Frontal cortex (tissue), 4 donors: Measurements from ENCODE around the gene SLC31A1. TPM values are rescaled to one million over a fixed set of nuclear protein-coding genes. Genes with fewer than 3 reads are reported as not detected.
"Not testable (repeated sequence)": the region's sequence is repeated elsewhere in the genome, so short reads cannot be mapped to it uniquely, and the experiment has no call there.

Experiments used
- DNase-seq, 2 donors: peaks; one replicate each; pipeline ENCODE4 v3.0.0; 2012; ENCODE audit warnings: low spot score in 2 of 2
- FAIRE-seq: peaks from 2 replicates; lab custom pipeline; 2012; peaks lifted over from hg19 to GRCh38; lab: Jason Lieb, UNC
- total RNA-seq: library from RNA; depleted of rRNA; stranded (reverse); fragments of >200 nt; gene quantifications from one replicate; pipeline ENCODE4 v1.2.3, GENCODE V29; 2014
- donor health status: control.
- donor health status: control.
- donor health status: control.

Gene SLC31A1
- total RNA-seq, 1 donor from 2014 or later, result 7.3 TPM

DNA sequence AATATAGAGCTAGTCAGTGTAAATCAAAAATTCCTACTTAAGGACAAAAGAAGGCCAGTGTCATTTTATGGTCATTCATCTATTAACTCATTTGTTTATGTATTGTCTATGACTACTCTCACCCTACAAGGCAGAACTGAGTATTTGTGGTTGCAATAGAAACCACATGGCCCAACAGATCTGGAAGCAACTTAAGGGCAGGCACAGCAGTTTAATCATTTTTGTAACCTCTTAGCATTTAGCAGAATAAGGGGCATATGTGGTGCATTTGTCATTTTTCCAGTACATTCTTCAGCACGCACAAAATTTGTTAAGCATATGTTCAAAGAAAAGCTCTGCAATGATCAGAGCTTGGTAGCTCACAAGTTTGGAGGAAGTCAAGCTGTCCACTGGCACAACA is 1.4 kb upstream of the SLC31A1 start:
- FAIRE-seq (no peak), DNase-seq (no peak)

DNA sequence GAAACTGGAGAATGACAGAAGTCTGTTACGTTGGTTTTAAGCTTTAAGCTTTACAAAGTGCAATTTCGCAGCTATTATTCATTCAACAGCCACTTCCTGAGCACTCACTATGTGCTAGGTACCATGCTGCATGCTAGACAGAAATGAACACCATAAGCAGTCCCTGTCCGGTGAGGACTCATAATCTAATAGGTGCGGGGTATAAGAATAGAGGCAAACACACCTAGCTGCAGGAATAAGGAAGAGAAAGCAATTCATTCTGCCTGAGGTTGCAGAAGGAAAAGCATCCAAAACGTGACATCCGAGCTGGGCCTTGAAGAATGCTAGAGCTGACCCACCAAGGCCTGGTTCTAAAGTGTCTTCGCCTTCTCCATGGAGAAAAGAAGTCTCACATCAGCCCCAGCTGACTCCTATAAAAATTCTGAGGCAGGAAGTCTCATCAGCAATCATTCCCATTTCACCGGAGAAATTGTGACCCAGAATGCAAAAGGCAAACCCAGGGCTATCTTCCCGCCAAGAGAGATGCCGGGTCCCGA is 809 bp upstream of the SLC31A1 start:
- DNase-seq, result no peak
- no peak for FAIRE-seq

DNA sequence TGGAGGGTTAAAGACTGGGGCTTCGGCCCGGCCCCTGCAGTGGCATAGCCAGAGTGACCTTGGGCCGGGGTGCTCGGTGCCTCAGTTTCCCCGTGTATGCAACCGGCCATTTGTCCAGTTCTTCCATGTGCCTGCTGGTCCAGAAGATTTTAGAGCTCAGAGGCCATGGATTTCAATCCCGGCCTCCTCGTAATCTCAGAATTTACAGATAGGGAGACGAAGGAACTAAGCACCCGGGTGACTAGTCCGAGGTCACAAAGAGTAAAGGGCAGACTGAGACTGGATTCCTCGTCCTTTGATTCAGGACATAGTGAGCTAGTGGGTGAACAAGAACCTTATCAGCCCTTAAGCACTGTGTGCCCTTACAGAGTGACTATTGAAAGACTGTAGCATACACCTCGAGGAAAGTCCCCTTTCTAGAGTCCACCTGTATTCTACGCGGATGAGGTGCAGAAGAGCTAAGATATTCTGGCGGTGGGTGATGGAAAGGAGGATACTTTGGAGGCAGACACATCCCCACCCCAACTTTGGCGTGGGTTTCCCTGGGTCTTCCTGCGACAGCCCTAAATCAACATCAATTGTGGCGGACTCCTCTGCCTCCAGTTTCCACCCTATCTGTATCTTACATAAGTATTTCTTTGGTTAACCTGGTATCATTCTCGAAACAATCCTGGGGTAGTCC is 597 bp downstream of the SLC31A1 start:
- DNase-seq, result no peak
- FAIRE-seq, result no peak

DNA sequence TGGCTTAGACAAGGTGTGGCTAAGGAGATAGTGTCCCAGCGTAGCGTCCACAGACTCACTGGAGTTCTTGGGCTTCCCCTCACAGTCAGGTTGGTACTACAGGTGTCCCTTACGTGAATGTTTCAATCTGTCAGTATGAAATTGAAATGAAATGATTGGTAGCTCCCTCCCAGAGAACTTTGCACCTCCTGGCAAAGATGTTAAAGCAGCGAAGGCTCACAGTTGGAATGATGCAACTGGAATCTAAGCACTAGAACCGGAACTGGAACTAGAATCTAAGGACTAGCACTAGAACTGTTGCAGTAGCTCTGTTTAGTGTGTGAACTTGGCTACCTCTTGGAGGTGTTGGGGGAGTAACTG is 1.1 kb downstream of the SLC31A1 start:
- FAIRE-seq, result no peak
- no peak for DNase-seq

DNA sequence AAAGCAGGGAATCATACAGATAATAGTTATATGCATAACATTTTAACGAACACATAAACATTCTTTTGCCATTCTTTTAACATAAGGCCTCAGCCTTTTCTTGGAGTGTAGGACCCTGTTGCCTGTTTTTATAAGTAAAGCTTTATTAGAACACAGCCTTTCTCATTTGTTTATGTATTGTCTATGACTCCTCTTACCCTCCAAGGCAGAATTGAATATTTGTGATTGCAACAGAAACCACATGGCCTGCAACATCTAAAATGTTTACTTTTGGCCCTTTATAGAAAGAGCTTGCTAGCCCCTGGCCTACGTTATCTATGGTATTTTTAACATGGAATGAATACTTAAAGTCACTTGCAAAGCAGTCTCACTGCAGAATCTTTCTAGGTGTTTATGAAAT is 2.6 kb downstream of the SLC31A1 start:
- FAIRE-seq (no peak), DNase-seq (no peak)

DNA sequence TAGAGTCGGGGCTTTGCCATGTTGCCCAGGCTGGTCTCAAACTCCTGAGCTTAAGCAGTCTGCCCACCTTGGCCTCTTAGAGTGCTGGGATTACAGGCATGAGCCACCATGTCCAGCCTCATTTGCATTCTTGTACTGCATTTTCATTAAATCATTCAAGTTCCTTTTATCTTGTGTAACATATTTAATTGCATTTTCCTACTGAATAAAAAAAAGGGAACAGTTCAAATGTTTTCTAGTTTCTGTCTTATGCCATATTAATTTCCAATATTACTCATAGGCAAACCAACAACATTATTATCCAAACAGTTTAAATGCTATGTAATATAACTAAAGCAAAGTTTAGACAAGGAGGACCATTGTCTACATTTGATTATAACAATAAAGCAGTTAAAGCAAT is 6.1 kb downstream of the SLC31A1 start:
- DNase-seq (no peak), FAIRE-seq (no peak)

DNA sequence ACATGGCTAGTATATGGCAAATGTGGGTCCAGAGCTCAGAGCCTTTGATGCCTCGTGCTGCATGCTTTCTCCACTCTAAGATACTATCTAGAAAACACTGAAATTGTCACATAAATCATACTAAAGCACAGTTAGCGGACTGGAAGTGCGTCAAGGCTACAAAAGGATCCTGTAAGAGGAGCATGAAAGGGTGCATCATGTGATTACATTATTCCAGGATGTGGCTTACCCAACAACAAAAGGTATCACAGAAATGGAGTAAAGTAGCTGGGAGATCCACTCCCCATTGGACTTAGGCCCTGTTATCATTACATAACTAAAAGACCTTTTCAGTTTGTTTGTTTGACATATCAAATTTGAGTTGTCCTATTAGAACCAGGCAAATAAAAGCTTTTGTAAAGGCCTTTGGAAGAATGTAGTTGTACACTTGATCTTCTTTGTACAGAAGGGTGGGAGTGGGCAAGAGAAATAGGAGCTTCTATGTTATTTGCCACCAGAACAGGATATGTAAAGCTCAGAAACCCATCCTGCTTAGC is 6.9 kb downstream of the SLC31A1 start:
- DNase-seq, result no peak
- no peak for FAIRE-seq

DNA sequence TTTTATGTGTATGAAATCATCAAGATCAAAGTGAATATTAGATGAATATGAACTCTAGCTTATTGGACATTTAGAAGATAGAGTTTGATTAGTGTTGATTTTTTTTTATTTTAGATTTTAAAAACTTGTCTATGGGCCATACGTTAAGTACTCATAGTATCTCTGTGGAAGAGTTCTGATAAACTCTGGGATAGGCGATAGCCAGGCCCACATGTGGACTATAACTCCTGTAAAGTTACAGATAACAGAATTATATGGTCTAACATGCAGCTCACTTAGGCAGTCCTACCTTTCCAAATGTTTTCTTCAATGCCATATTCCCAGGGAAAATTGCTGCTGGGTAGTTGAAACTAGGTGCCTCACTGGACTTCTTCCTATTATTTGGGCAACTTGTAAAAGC is 10.4 kb downstream of the SLC31A1 start:
- FAIRE-seq (no peak), DNase-seq (no peak)

DNA sequence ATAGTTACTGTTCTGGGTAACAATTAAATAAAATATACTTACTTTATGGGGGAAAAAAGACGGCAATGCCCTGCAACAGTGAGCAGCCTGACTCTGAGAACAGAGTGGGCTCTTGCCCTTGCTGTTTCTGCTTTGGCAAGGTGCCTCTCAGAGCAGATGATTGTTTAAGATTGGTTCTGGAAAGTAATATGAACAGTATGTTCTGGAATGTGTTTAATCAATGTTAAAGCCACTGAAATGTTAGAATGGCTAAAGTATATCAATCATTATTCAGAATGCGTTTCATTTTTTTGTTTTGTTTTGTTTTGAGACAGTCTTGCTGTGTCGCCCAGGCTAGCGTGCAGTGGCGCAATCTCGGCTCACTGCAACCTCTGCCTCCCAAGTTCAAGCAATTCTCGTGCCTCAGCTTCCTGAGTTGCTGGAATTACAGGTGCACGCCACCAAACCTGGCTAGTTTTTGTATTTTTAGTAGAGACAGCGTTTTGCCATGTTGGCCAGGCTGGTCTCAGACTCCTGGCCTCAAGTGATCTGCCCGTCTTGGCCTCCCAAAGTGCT is 14.4 kb downstream of the SLC31A1 start:
- not testable (repeated sequence) for FAIRE-seq, DNase-seq

DNA sequence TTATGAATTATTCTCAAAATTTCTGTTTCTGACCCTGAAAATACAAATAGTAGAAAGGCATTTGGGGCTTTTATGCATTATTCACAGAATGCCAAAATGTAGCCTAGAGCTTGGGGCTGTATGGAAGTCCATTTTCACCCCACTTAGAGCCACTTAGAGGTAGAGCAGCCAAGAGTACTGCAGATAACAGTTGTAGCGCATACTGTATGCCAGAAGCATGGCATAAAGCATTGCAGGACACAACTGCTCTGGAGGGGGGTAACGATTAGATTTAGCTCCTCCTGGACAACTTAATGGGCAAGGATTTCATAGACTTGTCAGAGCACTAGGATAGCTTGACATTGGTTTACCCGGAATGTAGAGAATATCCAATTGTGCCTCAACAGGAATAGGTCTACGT is 15.7 kb downstream of the SLC31A1 start:
- FAIRE-seq, result no peak
- no peak for DNase-seq

DNA sequence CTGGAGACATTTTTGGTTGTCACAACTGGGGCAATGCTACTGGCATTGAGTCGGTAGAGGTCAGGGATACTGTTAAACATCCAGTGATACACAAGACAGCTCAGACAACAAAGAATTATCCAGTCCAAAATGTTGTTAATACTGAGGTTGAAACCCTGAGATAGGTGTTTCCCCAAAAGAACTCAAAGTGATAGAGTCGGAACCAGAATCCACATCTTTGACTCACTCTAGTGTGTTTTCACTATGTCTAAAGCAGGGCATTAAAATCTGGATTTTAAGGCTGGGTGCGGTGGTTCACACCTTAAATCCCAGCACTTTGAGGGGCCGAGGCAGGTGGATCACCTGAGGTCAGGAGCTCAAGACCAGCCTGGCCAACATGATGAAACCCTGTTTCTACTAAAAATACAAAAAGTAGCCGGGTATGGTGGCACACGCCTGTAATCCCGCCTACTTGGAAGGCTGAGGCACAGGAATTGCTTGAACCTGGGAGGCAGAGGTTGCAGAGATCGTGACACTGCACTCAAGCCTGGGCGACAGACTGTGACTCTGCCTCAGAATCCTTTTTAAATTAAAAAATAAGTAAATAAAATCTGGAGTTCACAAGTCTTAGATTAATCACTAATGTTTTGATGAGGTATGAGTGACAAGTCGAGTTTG is 17.0 kb downstream of the SLC31A1 start:
- no peak for DNase-seq
- FAIRE-seq, result no peak

DNA sequence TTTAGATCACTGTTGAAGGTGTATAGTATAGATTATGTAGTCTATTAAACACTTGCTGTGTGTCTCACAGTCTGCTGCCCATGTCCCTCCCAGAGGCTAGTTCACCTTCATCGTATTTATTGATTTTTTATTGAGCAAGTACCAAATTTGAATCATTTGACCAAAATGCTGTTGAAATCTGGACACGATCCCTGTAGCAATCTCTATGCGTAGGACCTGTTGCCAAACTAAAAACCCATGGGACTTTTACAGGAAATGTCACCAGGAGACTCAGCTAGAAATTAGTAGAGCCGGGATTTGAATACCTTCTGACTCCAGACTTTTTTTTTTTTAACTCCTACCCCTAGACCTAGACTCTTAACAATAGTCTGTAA is 17.5 kb downstream of the SLC31A1 start:
- FAIRE-seq, result no peak
- DNase-seq, result no peak

DNA sequence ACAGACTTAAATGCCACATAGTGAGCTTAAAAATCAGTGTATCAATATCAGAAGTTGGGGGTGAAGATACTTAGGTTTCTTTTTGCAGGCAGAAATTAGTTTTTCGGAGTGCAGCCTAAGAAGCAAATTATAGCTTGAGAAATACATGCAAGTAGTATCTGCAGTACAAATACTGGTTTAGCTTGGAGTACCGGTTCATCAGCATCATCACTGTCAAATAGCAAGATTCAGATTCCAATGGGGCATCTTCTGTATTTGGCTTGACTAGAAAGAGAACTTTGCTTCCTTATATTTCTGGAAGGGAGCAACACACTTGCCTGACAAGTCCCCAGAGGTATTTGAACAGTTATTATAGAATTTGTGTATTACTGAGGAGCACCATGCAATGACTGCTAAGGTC is 19.8 kb downstream of the SLC31A1 start:
- no peak for DNase-seq
- FAIRE-seq, result no peak

DNA sequence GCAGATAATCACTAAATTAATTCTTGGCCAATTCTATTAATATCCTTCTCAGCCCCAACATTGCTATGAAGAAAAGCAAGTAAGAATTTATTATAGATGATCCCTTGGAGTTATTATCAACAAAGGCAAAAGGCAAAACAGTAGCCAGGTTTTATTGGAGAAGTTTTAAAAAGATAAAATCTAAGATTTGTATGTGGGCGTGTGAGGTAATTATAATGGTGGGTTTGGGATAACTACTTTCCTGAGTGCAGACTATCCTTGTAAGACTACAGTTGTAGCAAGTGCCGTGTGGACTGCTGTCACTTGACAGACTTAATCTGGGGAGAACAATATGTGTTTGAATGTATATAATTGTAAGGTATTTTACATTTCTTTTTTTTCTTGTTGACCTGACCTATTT is 23.2 kb downstream of the SLC31A1 start:
- no peak for FAIRE-seq
- no peak for DNase-seq

DNA sequence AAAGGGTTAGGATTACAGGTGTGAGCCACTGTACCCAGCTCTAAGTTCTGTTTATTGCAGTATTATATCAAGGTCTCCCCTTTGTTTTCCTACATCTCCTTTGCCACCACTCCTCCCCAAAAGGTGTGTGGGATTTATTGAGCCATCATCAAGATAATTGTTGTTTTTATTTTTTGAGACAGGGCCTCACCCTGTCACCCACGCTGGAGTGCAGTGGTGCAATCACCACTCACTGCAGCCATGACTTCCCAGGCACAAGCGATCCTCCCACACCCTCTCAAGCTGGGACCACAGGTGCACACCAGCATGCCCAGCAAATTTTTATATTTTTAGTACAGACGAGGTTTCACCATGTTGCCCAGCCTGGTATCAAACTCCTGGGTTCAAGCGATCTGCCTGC is 24.6 kb downstream of the SLC31A1 start:
- DNase-seq (no peak), FAIRE-seq (no peak)

DNA sequence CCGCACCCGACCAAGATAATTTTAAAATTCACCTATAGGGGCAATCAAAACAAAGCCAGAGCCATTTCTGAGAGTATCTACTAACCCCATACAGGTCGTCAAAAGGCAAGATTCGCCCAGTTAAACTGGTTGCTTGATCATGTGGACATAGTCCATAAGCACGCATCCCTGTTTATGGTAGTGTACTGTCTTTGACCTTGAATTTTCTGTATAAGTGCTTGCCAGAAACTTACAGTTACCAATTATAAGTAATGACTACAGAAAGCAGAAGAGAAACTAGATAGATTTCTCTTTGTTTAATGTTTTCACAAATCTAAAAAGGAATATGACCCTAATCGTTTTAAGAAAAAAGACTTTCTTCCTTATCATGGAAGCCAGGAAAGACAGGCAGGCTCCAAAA is 25.6 kb downstream of the SLC31A1 start:
- FAIRE-seq (no peak), DNase-seq (no peak)

DNA sequence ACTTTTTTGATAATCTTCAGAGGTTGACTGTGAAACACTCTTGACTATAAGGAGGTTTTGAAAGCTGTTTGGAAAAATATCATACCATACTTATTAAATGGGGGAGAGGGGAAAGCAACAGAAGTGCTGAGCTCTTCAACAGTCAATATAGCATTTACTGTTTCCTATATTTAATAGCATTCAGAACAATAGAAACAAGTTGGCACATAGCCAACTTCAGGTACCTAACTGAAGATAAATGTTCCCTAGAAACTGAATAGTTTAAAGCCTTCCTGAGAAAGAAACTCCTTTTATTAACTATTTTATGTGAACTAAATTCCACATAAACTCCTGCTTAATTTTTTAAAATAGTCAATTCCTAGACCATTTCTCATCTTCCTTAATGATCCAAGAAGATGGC is 26.3 kb downstream of the SLC31A1 start:
- DNase-seq (no peak), FAIRE-seq (no peak)

DNA sequence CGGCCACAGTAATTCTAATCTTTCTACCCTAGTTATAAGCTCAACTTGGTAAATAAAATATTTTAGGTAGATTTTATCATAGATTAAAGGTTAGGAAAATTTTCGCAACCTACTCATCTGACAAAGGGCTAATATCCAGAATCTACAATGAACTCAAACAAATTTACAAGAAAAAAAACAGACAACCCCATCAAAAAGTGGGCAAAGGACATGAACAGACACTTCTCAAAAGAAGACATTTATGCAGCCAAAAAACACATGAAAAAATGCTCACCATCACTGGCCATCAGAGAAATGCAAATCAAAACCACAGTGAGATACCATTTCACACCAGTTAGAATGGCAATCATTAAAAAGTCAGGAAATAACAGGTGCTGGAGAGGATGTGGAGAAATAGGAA is 28.3 kb downstream of the SLC31A1 start:
- not testable (repeated sequence) for DNase-seq, FAIRE-seq

DNA sequence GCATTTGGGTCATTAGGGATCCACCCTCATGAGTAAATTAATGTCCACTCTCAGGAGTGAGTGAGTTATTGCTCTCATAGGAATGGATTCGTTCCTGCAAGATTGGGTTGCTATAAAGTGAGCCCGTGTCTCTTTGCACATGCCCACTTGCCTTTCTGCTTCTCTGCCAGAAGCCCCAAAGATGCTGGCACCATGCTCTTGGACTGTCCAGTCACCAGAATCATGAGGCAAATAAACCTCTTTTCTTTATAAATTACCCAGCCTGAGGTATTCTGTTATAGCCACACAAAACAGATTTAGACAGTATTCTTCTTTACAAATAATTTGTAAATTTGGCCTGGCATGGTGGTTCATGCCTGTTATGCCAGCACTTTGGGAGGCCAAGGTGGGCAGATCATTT is 29.5 kb downstream of the SLC31A1 start:
- DNase-seq (no peak), FAIRE-seq (no peak)

DNA sequence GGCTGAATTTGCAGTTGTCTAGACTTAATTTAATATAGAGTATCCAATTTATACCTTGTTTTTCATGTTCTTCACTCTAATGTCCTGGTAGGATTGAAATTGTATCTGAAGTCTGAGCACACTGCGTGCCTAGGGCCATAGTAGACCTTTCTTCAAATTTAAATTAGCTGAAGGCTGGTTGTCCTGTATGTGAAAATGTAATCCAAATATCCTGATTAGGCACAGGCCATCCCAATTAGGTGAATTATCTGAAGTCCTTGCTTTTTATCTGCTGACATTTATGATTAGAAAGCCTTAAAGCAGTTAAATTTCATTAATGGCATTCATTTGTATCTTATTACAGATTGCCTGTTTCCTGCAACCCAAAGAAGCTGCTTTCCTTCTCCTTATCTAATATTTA is 33.6 kb downstream of the SLC31A1 start:
- FAIRE-seq (no peak), DNase-seq (no peak)

DNA sequence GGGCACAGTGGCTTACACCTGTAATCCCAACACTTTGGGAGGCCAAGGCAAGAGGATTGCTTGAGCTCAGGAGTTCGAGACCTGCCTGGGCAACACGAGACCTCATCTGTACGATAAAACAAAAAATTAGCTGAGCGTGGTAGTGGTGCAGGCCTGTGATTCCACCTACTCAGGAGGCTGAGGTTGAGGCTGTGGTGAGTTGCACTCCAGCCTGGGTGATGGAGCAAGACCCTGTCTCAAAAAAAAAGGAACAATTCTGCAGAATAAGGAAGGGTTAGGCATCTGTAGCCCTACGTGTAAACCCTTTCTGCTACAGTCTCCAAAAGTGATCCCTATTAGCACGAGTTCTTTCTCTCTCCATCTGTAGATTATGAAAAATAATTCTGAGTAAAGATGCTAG is 34.1 kb downstream of the SLC31A1 start:
- FAIRE-seq (no peak), DNase-seq (no peak)
